HAP-1 (cell line): ENCODE measurements around the gene CMTM4.
A peak's percentile ranks its signal among the peaks of the same experiment; 100 is the strongest.

Experiments used
- DNase-seq, 2 experiments: peaks; one replicate each; pipeline ENCODE4 v3.0.0-alpha.2; 2016 to 2020; ENCODE audit warnings: low spot score in 2 of 2
- H3K27me3 ChIP-seq: fragments of 250-450 bp; sonication (Bioruptor Pico); 2 replicates; pipeline ENCODE4 v1.5.1; 2020; ENCODE audit warnings: low read depth, mild to moderate bottlenecking, moderate library complexity
- H3K36me3 ChIP-seq: fragments of 250-450 bp; sonication (Bioruptor Pico); replicated peaks from 2 replicates; pipeline ENCODE4 v1.5.1; 2020; ENCODE audit warnings: mild to moderate bottlenecking
- H3K4me1 ChIP-seq: fragments of 250-450 bp; sonication (Bioruptor Pico); 2 replicates; pipeline ENCODE4 v1.5.1; 2020; ENCODE audit warnings: mild to moderate bottlenecking
- H3K4me3 ChIP-seq: fragments of 250-450 bp; sonication (Bioruptor Pico); 2 replicates; pipeline ENCODE4 v1.5.1; 2020; ENCODE audit warnings: mild to moderate bottlenecking, moderate library complexity
- H3K9me3 ChIP-seq: fragments of 250-450 bp; sonication (Bioruptor Pico); 2 replicates; pipeline ENCODE4 v1.5.1; 2020; ENCODE audit warnings: mild to moderate bottlenecking, moderate library complexity
- in situ Hi-C: fragments of 300-500 bp; cut with MboI; formaldehyde crosslinking; loops from 3 replicates; pipeline ENCODE4 v1.14.3; 2020; ENCODE audit warnings: low sequenced_read_pairs, inconsistent platforms, mixed read lengths

Gene CMTM4

DNA sequence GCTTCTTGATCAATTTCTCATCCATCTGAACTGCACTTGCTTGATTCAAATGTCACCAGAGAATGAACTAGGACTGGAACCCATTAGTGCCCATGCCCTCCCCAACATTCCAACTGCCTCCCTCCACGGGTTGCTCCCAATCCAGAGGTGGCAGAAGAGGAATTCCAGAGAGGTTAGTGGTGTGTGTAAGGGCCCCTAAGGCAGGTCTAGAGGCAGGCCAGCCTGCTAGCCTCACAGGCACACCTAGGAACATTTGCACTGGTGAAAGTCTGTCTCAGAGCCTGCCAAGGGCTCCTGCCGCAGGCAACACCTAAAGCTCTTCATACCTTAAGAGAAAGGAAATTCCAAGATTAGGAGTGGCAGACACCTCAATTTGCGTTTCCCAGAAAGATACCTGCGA is 21.2 kb upstream of the CMTM4 start:
- Histone ChIP-seq H3K27me3 (no peaks in the 10 kb centered on the region), H3K9me3 (no peaks in the 10 kb centered on the region), H3K36me3 (peaks cover 23% of the 10 kb centered on the region), H3K4me3 (no peak overlapping the region), H3K4me1 (no peaks in the 10 kb centered on the region)
- in situ Hi-C loops: no loop called here
- DNase-seq: no peak

GRCh38 chr16:66717112-66717675 is 20.7 kb upstream of the CMTM4 start:
- DNase-seq: peak; percentile 29 to 64
- no peaks in the 10 kb centered on the region for H3K4me1 ChIP-seq
- no peaks in the 10 kb centered on the region for H3K9me3 ChIP-seq
- in situ Hi-C loops: no loop called here
- no peaks in the 10 kb centered on the region for H3K27me3 ChIP-seq
- no peak overlapping the region for H3K4me3 ChIP-seq
- H3K36me3 ChIP-seq: peaks cover 17% of the 10 kb centered on the region

- H3K9me3 ChIP-seq: no peaks in the 10 kb centered on the region
- DNase-seq: no peak
Observed at GRCh38 chr16:66714654-66715307, 18.2 kb upstream of the CMTM4 start.

DNA sequence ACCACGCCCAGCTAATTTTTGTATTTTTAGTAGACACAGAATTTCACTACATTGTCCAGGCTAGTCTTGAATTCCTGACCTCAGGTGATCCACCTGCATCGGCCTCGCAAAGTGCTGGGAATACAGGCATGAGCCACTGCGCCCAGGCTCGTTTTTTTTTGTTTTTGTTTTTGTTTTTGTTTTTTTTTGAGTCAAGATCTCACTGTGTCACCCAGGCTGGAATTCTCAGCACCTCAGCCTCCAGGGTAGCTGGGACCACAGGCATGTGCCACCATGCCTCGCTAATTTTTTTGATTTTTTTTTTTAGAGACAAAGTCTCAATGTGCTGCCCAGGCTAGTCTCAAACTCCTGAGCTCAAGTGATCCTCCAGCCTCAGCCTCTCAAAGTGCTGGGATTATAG is 17.5 kb upstream of the CMTM4 start:
- in situ Hi-C loops: no loop called here
- no peaks in the 10 kb centered on the region for H3K9me3 ChIP-seq
- no peak overlapping the region for H3K4me3 ChIP-seq
- peaks cover 3% of the 10 kb centered on the region; the same call in 1 of the 2 replicates for H3K36me3 ChIP-seq
- no peaks in the 10 kb centered on the region for H3K4me1 ChIP-seq
- H3K27me3 ChIP-seq: no peaks in the 10 kb centered on the region
- DNase-seq: no peak

More at GRCh38 chr16:66714654-66715307, 18.2 kb upstream of the CMTM4 start:
- no peaks in the 10 kb centered on the region for H3K27me3 ChIP-seq
- H3K36me3 ChIP-seq: peaks cover 8% of the 10 kb centered on the region
- H3K4me1 ChIP-seq: no peaks in the 10 kb centered on the region
- in situ Hi-C loops: no loop called here
- H3K4me3 ChIP-seq: no peak overlapping the region

GRCh38 chr16:66713076-66713475 is 16.5 kb upstream of the CMTM4 start:
- no peak overlapping the region for H3K4me3 ChIP-seq
- no peaks in the 10 kb centered on the region for H3K9me3 ChIP-seq
- no peaks in the 10 kb centered on the region for H3K36me3 ChIP-seq
- in situ Hi-C loops: no loop called here
- H3K4me1 ChIP-seq: no peaks in the 10 kb centered on the region
- H3K27me3 ChIP-seq: no peaks in the 10 kb centered on the region
- no peak for DNase-seq

DNA sequence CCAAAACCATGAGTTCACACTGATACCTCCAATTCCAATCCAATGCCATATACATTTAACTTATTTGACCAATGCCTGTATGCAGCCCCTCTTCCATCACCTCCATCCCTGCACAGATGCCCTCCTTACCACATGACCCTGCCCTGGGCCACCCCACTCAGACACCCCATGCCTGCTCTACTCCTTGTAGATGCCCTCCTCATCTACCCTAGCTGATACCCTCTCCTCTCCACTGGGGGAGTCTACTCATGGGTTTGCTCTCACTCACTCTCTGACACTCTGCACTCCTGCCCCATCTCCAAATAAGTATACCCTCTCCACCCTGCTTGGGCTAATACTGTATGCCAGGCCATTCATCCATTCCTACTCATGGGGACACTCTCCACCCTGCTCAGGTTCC is 16.0 kb upstream of the CMTM4 start:
- in situ Hi-C loops: no loop called here
- H3K27me3 ChIP-seq: no peaks in the 10 kb centered on the region
- H3K4me1 ChIP-seq: no peaks in the 10 kb centered on the region
- DNase-seq: no peak
- H3K4me3 ChIP-seq: no peak overlapping the region
- H3K36me3 ChIP-seq: no peaks in the 10 kb centered on the region
- no peaks in the 10 kb centered on the region for H3K9me3 ChIP-seq

GRCh38 chr16:66711581-66711980 is 15.0 kb upstream of the CMTM4 start:
- Histone ChIP-seq H3K4me3 (no peak overlapping the region), H3K9me3 (no peaks in the 10 kb centered on the region), H3K4me1 (no peaks in the 10 kb centered on the region), H3K27me3 (no peaks in the 10 kb centered on the region), H3K36me3 (no peaks in the 10 kb centered on the region)
- no peak for DNase-seq
- in situ Hi-C loops: no loop called here

GRCh38 chr16:66706506-66706880 is 9.9 kb upstream of the CMTM4 start:
- no peaks in the 10 kb centered on the region for H3K4me1 ChIP-seq
- H3K9me3 ChIP-seq: no peaks in the 10 kb centered on the region
- no peak for DNase-seq
- H3K4me3 ChIP-seq: no peak overlapping the region
- H3K27me3 ChIP-seq: no peaks in the 10 kb centered on the region
- no peaks in the 10 kb centered on the region for H3K36me3 ChIP-seq
- in situ Hi-C loops: no loop called here

- no peak overlapping the region for H3K4me3 ChIP-seq
- DNase-seq: no peak
- no peaks in the 10 kb centered on the region for H3K4me1 ChIP-seq
- no peaks in the 10 kb centered on the region for H3K36me3 ChIP-seq
- H3K27me3 ChIP-seq: no peaks in the 10 kb centered on the region
- H3K9me3 ChIP-seq: no peaks in the 10 kb centered on the region
- in situ Hi-C loops: no loop called here
Observed at GRCh38 chr16:66705790-66706505, 9.4 kb upstream of the CMTM4 start.

GRCh38 chr16:66703406-66704215 is 7.1 kb upstream of the CMTM4 start:
- H3K4me3 ChIP-seq: no peak overlapping the region
- H3K27me3 ChIP-seq: no peaks in the 10 kb centered on the region
- H3K4me1 ChIP-seq: no peaks in the 10 kb centered on the region; the same call in 1 of the 2 replicates
- no peaks in the 10 kb centered on the region for H3K36me3 ChIP-seq
- DNase-seq: no peak
- no peaks in the 10 kb centered on the region for H3K9me3 ChIP-seq
- in situ Hi-C loops: no loop called here

DNA sequence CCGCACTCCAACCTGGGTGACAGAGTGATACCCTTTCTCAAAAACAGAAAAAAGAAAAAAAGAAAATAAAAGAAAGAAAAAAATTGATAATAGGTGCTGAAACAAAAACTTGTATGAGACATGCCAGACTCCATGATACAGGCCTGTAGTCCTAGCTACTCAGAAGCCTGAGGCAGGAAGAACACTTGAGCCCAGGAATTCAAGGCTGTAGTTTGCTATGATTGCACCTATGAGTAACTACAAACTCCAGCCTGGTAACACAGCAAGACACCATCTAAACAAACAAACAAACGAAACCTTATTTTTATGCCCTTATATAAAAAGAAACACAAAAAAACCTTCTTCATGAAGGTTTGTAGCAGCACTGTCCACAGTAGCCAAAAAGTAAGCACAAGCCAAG is 5.0 kb upstream of the CMTM4 start:
- no peaks in the 10 kb centered on the region for H3K36me3 ChIP-seq
- H3K9me3 ChIP-seq: no peaks in the 10 kb centered on the region
- no peak for DNase-seq
- in situ Hi-C loops: no loop called here
- no peaks in the 10 kb centered on the region for H3K27me3 ChIP-seq
- peaks cover 4% of the 10 kb centered on the region for H3K4me1 ChIP-seq
- no peak overlapping the region for H3K4me3 ChIP-seq

- Histone ChIP-seq H3K4me1 (peaks cover 4% of the 10 kb centered on the region), H3K27me3 (no peaks in the 10 kb centered on the region), H3K4me3 (no peak overlapping the region), H3K36me3 (no peaks in the 10 kb centered on the region), H3K9me3 (no peaks in the 10 kb centered on the region)
- DNase-seq: no peak
- in situ Hi-C loops: no loop called here
Observed at GRCh38 chr16:66701026-66701425, 4.5 kb upstream of the CMTM4 start.

GRCh38 chr16:66699898-66700297 is 3.4 kb upstream of the CMTM4 start:
- in situ Hi-C loops: no loop called here
- H3K27me3 ChIP-seq: no peaks in the 10 kb centered on the region
- H3K4me1 ChIP-seq: peaks cover 7% of the 10 kb centered on the region
- no peak overlapping the region for H3K4me3 ChIP-seq
- DNase-seq: no peak
- H3K9me3 ChIP-seq: no peaks in the 10 kb centered on the region
- H3K36me3 ChIP-seq: no peaks in the 10 kb centered on the region

DNA sequence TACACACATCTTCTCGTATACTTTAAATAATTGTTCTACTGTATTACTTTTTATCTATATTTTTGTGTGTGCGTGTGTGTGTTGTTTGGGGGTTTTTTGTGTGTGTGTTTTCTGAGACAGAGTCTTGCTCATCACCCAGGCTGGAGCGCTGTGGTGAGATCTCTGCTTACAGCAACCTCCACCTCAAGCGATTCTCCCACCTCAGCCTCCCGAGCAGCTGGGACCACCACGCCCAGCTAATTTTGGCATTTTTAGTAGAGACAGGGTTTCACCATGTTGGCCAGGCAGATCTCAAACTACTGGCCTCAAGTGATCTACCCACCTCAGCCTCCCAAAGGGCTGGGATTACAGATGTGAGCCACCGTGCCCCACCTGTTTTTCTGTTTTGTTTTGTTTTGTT is 1.5 kb upstream of the CMTM4 start:
- DNase-seq: no peak
- in situ Hi-C loops: no loop called here

More for the DNA sequence above, 1.5 kb upstream of the CMTM4 start:
- H3K27me3 ChIP-seq: no peaks in the 10 kb centered on the region
- peaks cover 17% of the 10 kb centered on the region for H3K4me1 ChIP-seq
- H3K36me3 ChIP-seq: no peaks in the 10 kb centered on the region
- no peak overlapping the region for H3K4me3 ChIP-seq
- no peaks in the 10 kb centered on the region for H3K9me3 ChIP-seq
